D721Med (cell line): Measurements from ENCODE around the gene SAP30L.

Experiments used
- DNase-seq: peaks from one replicate; pipeline ENCODE4 v3.0.0; 2011; ENCODE audit warnings: low spot score; ENCODE audit not compliant: insufficient read length
- FAIRE-seq: peaks from 2 replicates; lab custom pipeline; 2011; peaks lifted over from hg19 to GRCh38; lab: Jason Lieb, UNC
- CTCF ChIP-seq: IDR thresholded peaks from 2 replicates; pipeline ENCODE4 v1.5.1; 2012; ENCODE audit warnings: mild to moderate bottlenecking, control low read depth; ENCODE audit not compliant: insufficient read depth; ENCODE audit errors: missing control alignments

The SAP30L gene

GRCh38 chr5:154498591-154498990, 52.8 kb downstream of the SAP30L start:
- no peak for TF ChIP-seq CTCF
- DNase-seq (no peak), FAIRE-seq (no peak)

- DNase-seq (no peak), FAIRE-seq (no peak)
- TF ChIP-seq CTCF = no peak
Measured at GRCh38 chr5:154498994-154499393, 53.2 kb downstream of the SAP30L start.

- FAIRE-seq = no peak
- no peak for TF ChIP-seq CTCF
- DNase-seq = no peak
Measured at GRCh38 chr5:154501566-154501965, 55.8 kb downstream of the SAP30L start.

GRCh38 chr5:154502180-154502579, 56.4 kb downstream of the SAP30L start:
- DNase-seq (no peak), FAIRE-seq (no peak)
- TF ChIP-seq CTCF = no peak

- TF ChIP-seq CTCF = no peak
- DNase-seq (no peak), FAIRE-seq (no peak)
Measured at GRCh38 chr5:154503698-154504039, 57.9 kb downstream of the SAP30L start.

GRCh38 chr5:154505567-154505966, 59.8 kb downstream of the SAP30L start:
- FAIRE-seq = no peak
- no peak for TF ChIP-seq CTCF
- no peak for DNase-seq

- FAIRE-seq (no peak), DNase-seq (no peak)
- TF ChIP-seq CTCF = no peak
Measured at GRCh38 chr5:154506049-154506715, 60.4 kb downstream of the SAP30L start.
